Measurements from ENCODE around the gene MUCL3. TPM values are rescaled to one million over a fixed set of nuclear protein-coding genes. Genes with fewer than 3 reads are reported as not detected.

MUCL3 gene
- polyA plus RNA-seq, 1 of the 3 experiments (the other 2 are of a cell fraction) = not detected

GRCh38 chr6:30891816-30892538 is 48.8 kb upstream of the MUCL3 start:
- Histone ChIP-seq H3K36me3 (replicated peaks in 1 of 2; ENCODE audit: control insufficient read depth in 1 of 2, insufficient read depth in 2 of 2, low read length in 1 of 2) (peaks cover 10 to 55% of the 10 kb centered on the region in 2 experiments), H3K4me1 (ENCODE audit: control insufficient read depth in 1 of 2, insufficient read depth in 2 of 2, low read depth in 1 of 2, low read length in 1 of 2) (peaks cover 7 to 13% of the 10 kb centered on the region in 2 experiments; a peak in 2 of 4 replicates), H3K4me2 (no peak overlapping the region), H3K9me2 (no peaks in the 10 kb centered on the region), H2AFZ (ENCODE audit: low read depth) (no peak overlapping the region), H3K27ac (ENCODE audit: low read depth in 2 of 2, low read length in 1 of 2) (no peak overlapping the region), H3F3A (replicated peaks; ENCODE audit: insufficient read depth) (peaks cover 13% of the 10 kb centered on the region), H3K9me3 (no peaks in the 10 kb centered on the region), H3K4me3 (ENCODE audit: low read depth in 2 of 2, low read length in 1 of 2) (no peak overlapping the region), H4K20me1 (ENCODE audit: insufficient read depth) (no peaks in the 10 kb centered on the region), H3K27me3 (ENCODE audit: insufficient read depth) (no peaks in the 10 kb centered on the region), H3K9ac (no peak overlapping the region), H3K79me2 (ENCODE audit: insufficient read depth) (peaks cover 38% of the 10 kb centered on the region)
- DNase-seq = peak; percentile 12
- ChIA-PET POLR2A (no interaction called here), CTCF (interaction anchor here (0.9 kb wide), 1 partner anchor 195 kb away, joined by 3 read pairs; no protein-coding TSS in a partner anchor)
- TF ChIP-seq IRF3 (IDR thresholded peaks at IDR 0.05; ENCODE audit: low read depth, low read length) = no peak
- 93% methylated on average over 17 of the region's 21 CpGs for whole genome bisulfite sequencing (ENCODE audit: low lambda C conversion rate)

- H3K9me3 ChIP-seq = no peaks in the 10 kb centered on the region
- POLR2A ChIA-PET = no interaction called here
- H3K4me3 ChIP-seq (ENCODE audit: low read depth in 2 of 2, low read length in 1 of 2) = no peak overlapping the region
- no peaks in the 10 kb centered on the region for H4K20me1 ChIP-seq (ENCODE audit: insufficient read depth)
- H3K9ac ChIP-seq = no peak overlapping the region
- no peak overlapping the region for H2AFZ ChIP-seq (ENCODE audit: low read depth)
- H3K36me3 ChIP-seq (replicated peaks in 1 of 2; ENCODE audit: control insufficient read depth in 1 of 2, insufficient read depth in 2 of 2, low read length in 1 of 2) = peaks cover 10 to 63% of the 10 kb centered on the region in 2 experiments
- no peaks in the 10 kb centered on the region for H3K9me2 ChIP-seq
- H3F3A ChIP-seq (replicated peaks; ENCODE audit: insufficient read depth) = peaks cover 2% of the 10 kb centered on the region
- H3K4me2 ChIP-seq = no peak overlapping the region
- DNase-seq = peak; percentile 47
- no peak overlapping the region for H3K27ac ChIP-seq (ENCODE audit: low read depth in 2 of 2, low read length in 1 of 2)
- 96% methylated on average over 6 of the region's 16 CpGs for WGBS (ENCODE audit: low lambda C conversion rate)
- CTCF ChIA-PET = interaction anchor here (0.9 kb wide), 2 partner anchors 10 to 71 kb away, joined by 3 to 4 read pairs; no protein-coding TSS in a partner anchor
- no peak for TF ChIP-seq RCOR1 (IDR thresholded peaks at IDR 0.05; ENCODE audit: low read length)
- peak; percentile 24; the same call in 1 of the 2 replicates for TF ChIP-seq CTCF (IDR thresholded peaks at IDR 0.05)
- TF ChIP-seq TEAD4 (IDR thresholded peaks at IDR 0.05; ENCODE audit: borderline replicate concordance, insufficient read depth) = no peak
- TF ChIP-seq SIN3A (IDR thresholded peaks at IDR 0.05; ENCODE audit: borderline replicate concordance, low read depth, low read length) = no peak
- no peaks in the 10 kb centered on the region for H3K27me3 ChIP-seq (ENCODE audit: insufficient read depth)
- H3K79me2 ChIP-seq (ENCODE audit: insufficient read depth) = peaks cover 27% of the 10 kb centered on the region
- H3K4me1 ChIP-seq (ENCODE audit: control insufficient read depth in 1 of 2, insufficient read depth in 2 of 2, low read depth in 1 of 2, low read length in 1 of 2) = peaks cover 2 to 6% of the 10 kb centered on the region in 2 experiments; a peak in 2 of 4 replicates
These were observed 47.7 kb upstream of the MUCL3 start for GRCh38 chr6:30893001-30893591.
